Measurements from ENCODE around the gene MLH1.

The MLH1 gene

GRCh38 chr3:36973139-36973538, 20.2 kb upstream of the MLH1 start:
- DNase-seq: no peak

GRCh38 chr3:36981006-36981405, 12.3 kb upstream of the MLH1 start:
- no peak for DNase-seq

GRCh38 chr3:36988356-36988755, 5.0 kb upstream of the MLH1 start:
- DNase-seq: no peak

- DNase-seq: no peak
Observed at GRCh38 chr3:36989005-36989404, 4.3 kb upstream of the MLH1 start.

- DNase-seq: no peak
Observed at GRCh38 chr3:36989568-36989967, 3.8 kb upstream of the MLH1 start.

GRCh38 chr3:36991147-36991546, 2.2 kb upstream of the MLH1 start:
- no peak for DNase-seq

- no peak for DNase-seq
Observed at GRCh38 chr3:36991923-36992805, 1.2 kb upstream of the MLH1 start.

- DNase-seq: no peak
Observed at GRCh38 chr3:36992806-36993325, 452 bp upstream of the MLH1 start, which contains the start of gene EPM2AIP1. Gene EPM2AIP1, minus strand, starts transcription at chr3:36993131. Its CDS starts 54 bp downstream, at chr3:36993077.

GRCh38 chr3:37014620-37015019, 21.3 kb downstream of the MLH1 start:
- no peak for DNase-seq

GRCh38 chr3:37015642-37016041, 22.3 kb downstream of the MLH1 start:
- DNase-seq: no peak

- DNase-seq: no peak
Observed at GRCh38 chr3:37016903-37017302, 23.6 kb downstream of the MLH1 start.

GRCh38 chr3:37017683-37018082, 24.4 kb downstream of the MLH1 start:
- no peak for DNase-seq

- DNase-seq: no peak
Observed at GRCh38 chr3:37024092-37024491, 30.8 kb downstream of the MLH1 start.

GRCh38 chr3:37024820-37025405, 31.6 kb downstream of the MLH1 start:
- no peak for DNase-seq

GRCh38 chr3:37025561-37026335, 32.4 kb downstream of the MLH1 start:
- no peak for DNase-seq

GRCh38 chr3:37026851-37027250, 33.5 kb downstream of the MLH1 start:
- no peak for DNase-seq

- peak in 1 of 56 donors; percentile 3 for DNase-seq
Observed at GRCh38 chr3:37028329-37028728, 35.0 kb downstream of the MLH1 start.

- no peak for DNase-seq
Observed at GRCh38 chr3:37029111-37029510, 35.8 kb downstream of the MLH1 start.

GRCh38 chr3:37029516-37030163, 36.3 kb downstream of the MLH1 start:
- DNase-seq: no peak

GRCh38 chr3:37030588-37030987, 37.3 kb downstream of the MLH1 start:
- DNase-seq: no peak

- no peak for DNase-seq
Observed at GRCh38 chr3:37031096-37031682, 37.9 kb downstream of the MLH1 start.
